ENCODE measurements around the gene SLC9B1.
A peak's percentile ranks its signal among the peaks of the same experiment; 100 is the strongest.
"Not testable (repeated sequence)": the region's sequence is repeated elsewhere in the genome, so short reads cannot be mapped to it uniquely, and the experiment has no call there.

The SLC9B1 gene

GRCh38 chr4:102871772-102872171 is 147.7 kb downstream of the SLC9B1 start:
- DNase-seq = no peak

GRCh38 chr4:102869569-102870197 is 149.8 kb downstream of the SLC9B1 start:
- no peak for DNase-seq

- DNase-seq = peak; percentile 91
Observed at GRCh38 chr4:102868781-102869568, 150.5 kb downstream of the SLC9B1 start, which contains the start of gene CISD2. TSS of gene CISD2 (plus strand) at chr4:102868992. CDS start at chr4:102869085, 93 bp downstream.

- no peak for DNase-seq
Observed at GRCh38 chr4:102868153-102868780, 151.2 kb downstream of the SLC9B1 start.

- DNase-seq = no peak
Observed at GRCh38 chr4:102867278-102868152, 152.0 kb downstream of the SLC9B1 start.

- not testable (repeated sequence) for DNase-seq
Observed at GRCh38 chr4:102865327-102865726, 154.2 kb downstream of the SLC9B1 start.

- no peak for DNase-seq
Observed at GRCh38 chr4:102862747-102863146, 156.8 kb downstream of the SLC9B1 start.

- DNase-seq = no peak
Observed at GRCh38 chr4:102862016-102862415, 157.5 kb downstream of the SLC9B1 start.

- no peak for DNase-seq
Observed at GRCh38 chr4:102860611-102861324, 158.7 kb downstream of the SLC9B1 start.

- no peak for DNase-seq
Observed at GRCh38 chr4:102858828-102859464, 160.6 kb downstream of the SLC9B1 start.
